Prostate gland (tissue), 2 donors: ENCODE measurements around the gene GIPC2. TPM values are rescaled to one million over a fixed set of nuclear protein-coding genes. Genes with fewer than 3 reads are reported as not detected.
A peak's percentile ranks its signal among the peaks of the same experiment; 100 is the strongest.
"Not testable (repeated sequence)": the region's sequence is repeated elsewhere in the genome, so short reads cannot be mapped to it uniquely, and the experiment has no call there.

Experiments used
- DNase-seq: peaks from one replicate; pipeline ENCODE4 v3.0.0-alpha.2; 2019; ENCODE audit warnings: low spot score
- H3K27ac ChIP-seq, 2 donors: fragments of 200-600 bp; sonication (generic); 2 replicates each; pipeline ENCODE4 v1.5.1; 2017 to 2019
- H3K27me3 ChIP-seq: fragments of 200-600 bp; sonication (generic); replicated peaks from 2 replicates; pipeline ENCODE4 v1.5.1; 2019; ENCODE audit not compliant: insufficient read depth
- H3K36me3 ChIP-seq, 2 donors: fragments of 200-600 bp; sonication (generic); 1 replicate in 1 of 2; 2 replicates in 1 of 2; pipeline versions ENCODE4 v1.5.1 to v1.8.1; 2017 to 2019
- H3K4me1 ChIP-seq: fragments of 200-600 bp; sonication (generic); replicated peaks from 2 replicates; pipeline ENCODE4 v1.5.1; 2019
- H3K4me3 ChIP-seq, 2 donors: fragments of 200-600 bp; sonication (generic); 2 replicates each; pipeline ENCODE4 v1.5.1; 2017 to 2019
- H3K9me3 ChIP-seq: fragments of 200-600 bp; sonication (generic); 2 replicates; pipeline ENCODE4 v1.5.1; 2017
- POLR2A ChIP-seq: fragments of 450-650 bp; IDR thresholded peaks from one replicate; pipeline ENCODE4 v1.6.1; 2016; ENCODE audit warnings: antibody characterized with exemption, mild to moderate bottlenecking
- POLR2AphosphoS5 ChIP-seq: sonication (generic); formaldehyde crosslinking; IDR thresholded peaks from one replicate; pipeline ENCODE4 v1.6.1; 2017; ENCODE audit warnings: antibody characterized with exemption
- WGBS: methylation state at CpG from one replicate; pipeline ENCODE4 v1.1.5; 2018; 5-methylcytosine and 5-hydroxymethylcytosine counted together
- intact Hi-C: fragments of 100-400 bp; cut with DNase I; formaldehyde crosslinking; loops from one replicate; pipeline ENCODE4 v1.14.2; 2022
- total RNA-seq, 2 donors: library from RNA; depleted of rRNA; stranded (reverse); fragments of >200 nt; gene quantifications; one replicate each; pipeline ENCODE4 v1.1.0, GENCODE V29; 2016
- TF ChIP-seq, protein P1 (sequence below), 4 experiments: fragments of 200-600 bp in 2 of 4; fragments of 450-650 bp in 2 of 4; sonication (generic) in 2 of 4; IDR thresholded peaks; 1 replicate in 3 of 4; 2 replicates in 1 of 4; pipeline ENCODE4 v1.5.1; 2016 to 2019; ENCODE audit warnings: antibody characterized with exemption in 4 of 4, mild to moderate bottlenecking in 2 of 4, moderate library complexity in 2 of 4

The GIPC2 gene
- total RNA-seq, 2 donors from 2014 or later = 2.0 to 2.2 TPM

DNA sequence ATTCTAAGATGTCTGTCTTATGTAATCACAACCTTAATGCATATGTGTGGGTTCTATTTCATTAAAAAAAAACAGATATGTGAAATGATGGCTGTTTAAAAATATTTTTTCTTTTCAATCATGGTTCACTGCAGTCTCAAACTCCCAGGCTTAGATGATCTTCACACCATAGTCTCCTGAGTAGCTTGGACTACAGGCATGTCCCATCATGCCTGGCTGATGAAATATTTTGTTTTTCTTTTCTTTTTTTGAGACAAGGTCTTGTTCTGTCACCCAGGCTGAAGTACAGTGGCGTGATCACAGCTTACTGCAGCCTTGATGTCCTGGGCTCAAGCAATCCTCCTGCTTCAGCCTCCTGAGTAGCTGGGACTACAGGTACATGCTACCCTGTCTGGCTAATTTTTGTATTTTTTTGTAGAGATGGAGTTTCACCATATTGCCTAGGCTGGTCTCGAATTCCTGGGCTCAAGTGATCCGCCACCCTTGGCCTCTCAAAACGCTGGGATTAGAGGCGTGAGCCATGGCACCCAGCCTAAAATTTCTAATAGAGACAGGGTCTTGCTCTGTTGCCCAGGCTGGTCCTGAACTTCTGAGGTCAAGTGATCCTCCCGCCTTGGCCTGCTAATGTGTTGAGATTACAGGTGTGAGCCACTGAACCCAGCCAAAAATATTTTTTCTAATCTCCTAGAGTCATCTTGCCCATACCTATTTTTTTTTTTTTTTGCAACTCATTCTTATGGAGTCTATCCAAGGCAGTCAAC lies 67.6 kb downstream of the GIPC2 start:
- no peaks in the 10 kb centered on the region for H3K4me1 ChIP-seq
- DNase-seq = no peak
- H3K27ac ChIP-seq = no peak overlapping the region
- TF ChIP-seq POLR2A = no peak
- TF ChIP-seq, protein P1, sequence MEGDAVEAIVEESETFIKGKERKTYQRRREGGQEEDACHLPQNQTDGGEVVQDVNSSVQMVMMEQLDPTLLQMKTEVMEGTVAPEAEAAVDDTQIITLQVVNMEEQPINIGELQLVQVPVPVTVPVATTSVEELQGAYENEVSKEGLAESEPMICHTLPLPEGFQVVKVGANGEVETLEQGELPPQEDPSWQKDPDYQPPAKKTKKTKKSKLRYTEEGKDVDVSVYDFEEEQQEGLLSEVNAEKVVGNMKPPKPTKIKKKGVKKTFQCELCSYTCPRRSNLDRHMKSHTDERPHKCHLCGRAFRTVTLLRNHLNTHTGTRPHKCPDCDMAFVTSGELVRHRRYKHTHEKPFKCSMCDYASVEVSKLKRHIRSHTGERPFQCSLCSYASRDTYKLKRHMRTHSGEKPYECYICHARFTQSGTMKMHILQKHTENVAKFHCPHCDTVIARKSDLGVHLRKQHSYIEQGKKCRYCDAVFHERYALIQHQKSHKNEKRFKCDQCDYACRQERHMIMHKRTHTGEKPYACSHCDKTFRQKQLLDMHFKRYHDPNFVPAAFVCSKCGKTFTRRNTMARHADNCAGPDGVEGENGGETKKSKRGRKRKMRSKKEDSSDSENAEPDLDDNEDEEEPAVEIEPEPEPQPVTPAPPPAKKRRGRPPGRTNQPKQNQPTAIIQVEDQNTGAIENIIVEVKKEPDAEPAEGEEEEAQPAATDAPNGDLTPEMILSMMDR (IDR thresholded peaks at IDR 0.05) = no peak
- no peak for TF ChIP-seq POLR2AphosphoS5
- no peaks in the 10 kb centered on the region for H3K27me3 ChIP-seq
- intact Hi-C loops = loop anchor here (5.0 to 10.0 kb wide), 3 partner anchors 49 to 959 kb away; partner anchors contain the start of gene FUBP1
- no peaks in the 10 kb centered on the region for H3K9me3 ChIP-seq
- 93% methylated on average over 6 of the region's 6 CpGs for WGBS
- no peaks in the 10 kb centered on the region for H3K36me3 ChIP-seq
- no peak overlapping the region for H3K4me3 ChIP-seq

DNA sequence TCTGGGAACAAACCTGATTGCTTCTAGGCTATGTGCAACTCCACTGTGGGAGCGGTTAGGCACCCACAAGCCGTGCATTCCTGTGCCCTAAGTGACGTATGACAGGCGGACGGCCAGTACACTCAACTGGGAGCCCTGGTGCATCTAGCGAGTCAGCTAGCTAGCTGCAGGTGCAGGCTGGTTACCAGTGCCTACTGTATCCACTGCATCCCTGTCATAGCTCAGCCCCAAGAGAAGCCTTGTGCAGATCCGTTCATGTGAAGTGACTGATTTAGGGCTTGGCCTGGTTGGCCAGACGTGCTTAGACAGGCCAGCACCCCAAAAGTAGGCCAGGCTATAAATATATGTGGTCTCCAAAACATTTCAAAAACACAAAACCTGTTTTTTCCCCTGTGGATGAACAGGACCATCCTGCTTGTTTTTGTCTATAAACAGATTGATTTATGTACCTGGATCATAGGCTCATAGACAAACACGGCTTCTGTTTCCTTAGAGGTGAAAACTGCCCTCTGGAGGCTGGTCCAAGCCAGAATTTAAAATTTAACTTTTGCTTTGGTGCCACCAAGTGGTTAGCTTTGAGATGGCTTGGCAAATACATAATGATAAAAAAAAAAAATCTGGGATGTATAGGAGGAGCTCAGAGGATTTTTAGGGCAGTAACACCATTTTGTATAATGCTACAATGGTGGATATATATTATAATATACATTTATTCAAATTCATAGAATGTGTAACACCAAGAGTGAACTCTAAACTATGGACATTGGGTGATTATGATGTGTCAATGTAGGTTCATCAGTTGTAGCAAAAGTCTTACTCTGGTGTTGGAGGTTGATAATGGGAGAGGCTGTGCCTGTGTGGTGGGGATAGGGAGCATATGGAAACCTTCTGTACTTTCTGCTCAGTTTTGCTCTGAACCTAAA lies 68.5 kb downstream of the GIPC2 start:
- Histone ChIP-seq H3K27ac (no peak overlapping the region), H3K4me3 (no peak overlapping the region), H3K4me1 (no peaks in the 10 kb centered on the region), H3K36me3 (no peaks in the 10 kb centered on the region), H3K9me3 (no peaks in the 10 kb centered on the region), H3K27me3 (no peaks in the 10 kb centered on the region)
- 34% methylated on average over 9 of the region's 9 CpGs for WGBS
- DNase-seq = peak; percentile 67
- intact Hi-C loops = loop anchor here (5.0 to 10.0 kb wide), 3 partner anchors 49 to 959 kb away; partner anchors contain the start of gene FUBP1
- TF ChIP-seq, protein P1 (IDR thresholded peaks at IDR 0.05) = peak; percentile 63 to 91 (median 86)
- TF ChIP-seq POLR2A (no peak), POLR2AphosphoS5 (peak; percentile 82)

DNA sequence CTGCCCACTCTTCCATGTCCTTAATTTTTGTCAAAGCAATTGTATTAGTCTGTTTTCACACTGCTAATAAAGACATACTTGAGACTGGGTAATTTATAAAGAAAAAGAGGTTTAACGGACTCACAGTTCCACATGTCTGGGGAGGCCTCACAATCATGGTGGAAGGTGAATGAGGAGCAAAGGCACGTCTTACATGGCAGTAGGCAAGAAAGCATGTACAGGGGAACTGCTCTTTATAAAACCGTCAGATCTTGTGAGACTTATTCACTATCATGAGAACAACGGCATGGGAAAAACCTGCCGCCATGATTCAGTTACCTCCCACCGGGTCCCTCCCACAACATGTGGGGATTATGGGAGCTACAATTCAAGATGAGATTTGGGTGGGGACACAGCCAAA lies 74.7 kb downstream of the GIPC2 start:
- H3K36me3 ChIP-seq, H3K4me1 ChIP-seq, DNase-seq, H3K9me3 ChIP-seq, intact Hi-C loops, H3K27ac ChIP-seq, H3K27me3 ChIP-seq, H3K4me3 ChIP-seq: not testable (repeated sequence)
- WGBS = 96% methylated on average over 6 of the region's 6 CpGs

DNA sequence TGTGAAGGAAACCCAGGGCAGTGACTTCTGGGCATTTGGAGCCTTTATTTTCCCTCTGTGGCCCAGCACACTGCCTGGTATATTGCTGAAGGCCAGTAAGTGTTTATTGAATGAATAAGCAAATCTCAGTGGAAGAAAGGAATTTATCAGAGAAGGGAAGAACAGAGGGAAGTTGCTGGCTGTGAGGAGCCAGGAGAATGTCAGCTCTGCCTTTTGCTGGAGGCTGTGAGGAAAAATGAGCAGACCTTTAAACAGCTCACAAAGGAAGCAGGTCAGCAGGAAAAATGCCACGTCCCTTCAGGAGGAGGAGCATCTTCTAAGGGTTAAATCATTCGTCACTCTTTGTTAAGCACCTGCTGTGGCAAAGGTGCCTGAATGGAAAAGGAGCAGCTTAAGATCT lies 75.9 kb downstream of the GIPC2 start:
- WGBS = 37% methylated on average over 2 of the region's 2 CpGs
- H3K36me3 ChIP-seq = no peaks in the 10 kb centered on the region
- H3K4me1 ChIP-seq = no peaks in the 10 kb centered on the region
- H3K27me3 ChIP-seq = peaks cover 4% of the 10 kb centered on the region
- no peak for TF ChIP-seq POLR2AphosphoS5
- TF ChIP-seq, protein P1 (IDR thresholded peaks at IDR 0.05) = no peak
- no peak for TF ChIP-seq POLR2A
- no peaks in the 10 kb centered on the region for H3K9me3 ChIP-seq
- H3K27ac ChIP-seq = no peak overlapping the region
- no peak for DNase-seq
- no peak overlapping the region for H3K4me3 ChIP-seq
- intact Hi-C loops = no loop called here

DNA sequence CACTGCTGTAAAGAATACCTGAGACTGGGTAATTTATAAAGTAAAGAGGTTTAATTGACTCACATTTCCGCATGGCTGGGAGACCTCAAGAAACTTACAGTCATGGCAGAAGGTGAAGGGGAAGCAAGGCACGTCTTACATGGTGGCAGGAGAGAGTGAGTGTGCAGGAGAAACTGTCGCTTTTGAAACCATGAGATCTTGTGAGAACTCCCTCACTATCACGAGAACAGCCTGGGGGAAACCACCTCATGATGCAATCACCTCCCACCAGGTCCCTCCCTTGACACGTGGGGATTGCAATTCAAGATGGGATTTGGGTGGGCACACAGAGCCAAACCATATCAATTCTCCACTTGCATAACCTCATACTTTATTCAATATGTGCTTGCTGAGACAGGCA lies 76.6 kb downstream of the GIPC2 start:
- Histone ChIP-seq H3K4me1 (no peaks in the 10 kb centered on the region), H3K9me3 (no peaks in the 10 kb centered on the region), H3K36me3 (no peaks in the 10 kb centered on the region), H3K27me3 (peaks cover 4% of the 10 kb centered on the region), H3K27ac (no peak overlapping the region), H3K4me3 (no peak overlapping the region)
- no peak for DNase-seq
- 66% methylated on average over 5 of the region's 5 CpGs for WGBS
- intact Hi-C loops = no loop called here
- TF ChIP-seq, protein P1 (IDR thresholded peaks at IDR 0.05) = no peak
- no peak for TF ChIP-seq POLR2AphosphoS5
- TF ChIP-seq POLR2A = no peak
